ENCODE measurements around the gene APOA4. TPM values are rescaled to one million over a fixed set of nuclear protein-coding genes. Genes with fewer than 3 reads are reported as not detected.
"Not testable (repeated sequence)": the region's sequence is repeated elsewhere in the genome, so short reads cannot be mapped to it uniquely, and the experiment has no call there.

APOA4 gene
- total RNA-seq, 1 donor from 2014 or later, result not detected

DNA sequence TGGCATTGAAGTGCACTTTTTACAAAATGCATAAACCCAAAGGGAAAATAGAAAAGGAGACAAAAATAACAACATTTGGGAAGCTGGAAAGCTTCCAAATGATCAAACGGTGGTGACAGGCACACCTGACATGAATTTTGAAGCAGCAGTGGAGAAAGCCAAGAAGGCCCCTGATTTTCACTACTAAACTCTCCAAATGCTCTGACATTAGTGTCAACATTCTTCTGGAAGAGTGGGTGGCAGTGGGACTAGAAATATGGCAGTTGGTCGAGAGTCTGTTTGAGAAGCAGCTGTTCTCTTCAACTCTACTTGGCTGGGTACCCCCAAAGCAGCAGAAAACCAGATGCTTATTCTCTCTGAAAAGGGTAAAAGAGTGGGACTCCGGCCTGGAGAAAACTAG is 19.1 kb downstream of the APOA4 start:
- TF ChIP-seq, protein P1, sequence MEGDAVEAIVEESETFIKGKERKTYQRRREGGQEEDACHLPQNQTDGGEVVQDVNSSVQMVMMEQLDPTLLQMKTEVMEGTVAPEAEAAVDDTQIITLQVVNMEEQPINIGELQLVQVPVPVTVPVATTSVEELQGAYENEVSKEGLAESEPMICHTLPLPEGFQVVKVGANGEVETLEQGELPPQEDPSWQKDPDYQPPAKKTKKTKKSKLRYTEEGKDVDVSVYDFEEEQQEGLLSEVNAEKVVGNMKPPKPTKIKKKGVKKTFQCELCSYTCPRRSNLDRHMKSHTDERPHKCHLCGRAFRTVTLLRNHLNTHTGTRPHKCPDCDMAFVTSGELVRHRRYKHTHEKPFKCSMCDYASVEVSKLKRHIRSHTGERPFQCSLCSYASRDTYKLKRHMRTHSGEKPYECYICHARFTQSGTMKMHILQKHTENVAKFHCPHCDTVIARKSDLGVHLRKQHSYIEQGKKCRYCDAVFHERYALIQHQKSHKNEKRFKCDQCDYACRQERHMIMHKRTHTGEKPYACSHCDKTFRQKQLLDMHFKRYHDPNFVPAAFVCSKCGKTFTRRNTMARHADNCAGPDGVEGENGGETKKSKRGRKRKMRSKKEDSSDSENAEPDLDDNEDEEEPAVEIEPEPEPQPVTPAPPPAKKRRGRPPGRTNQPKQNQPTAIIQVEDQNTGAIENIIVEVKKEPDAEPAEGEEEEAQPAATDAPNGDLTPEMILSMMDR (IDR thresholded peaks at IDR 0.05), result no peak
- H3K27me3 ChIP-seq, result no peaks in the 10 kb centered on the region
- DNase-seq (no peak), ATAC-seq (no peak)
- H3K27ac ChIP-seq, result no peak overlapping the region
- H3K4me1 ChIP-seq, result no peaks in the 10 kb centered on the region
- H3K4me3 ChIP-seq, result no peak overlapping the region
- H3K9me3 ChIP-seq, result no peaks in the 10 kb centered on the region
- no peaks in the 10 kb centered on the region for H3K36me3 ChIP-seq
- intact Hi-C loops (cut with DNase I), result no loop called here

- DNase-seq; H3K27ac ChIP-seq; H3K4me3 ChIP-seq; H3K4me1 ChIP-seq; ATAC-seq; H3K27me3 ChIP-seq; H3K36me3 ChIP-seq; H3K9me3 ChIP-seq; intact Hi-C loops (cut with DNase I): not testable (repeated sequence)
These were observed 21.4 kb downstream of the APOA4 start for GRCh38 chr11:116801662-116802061.

DNA sequence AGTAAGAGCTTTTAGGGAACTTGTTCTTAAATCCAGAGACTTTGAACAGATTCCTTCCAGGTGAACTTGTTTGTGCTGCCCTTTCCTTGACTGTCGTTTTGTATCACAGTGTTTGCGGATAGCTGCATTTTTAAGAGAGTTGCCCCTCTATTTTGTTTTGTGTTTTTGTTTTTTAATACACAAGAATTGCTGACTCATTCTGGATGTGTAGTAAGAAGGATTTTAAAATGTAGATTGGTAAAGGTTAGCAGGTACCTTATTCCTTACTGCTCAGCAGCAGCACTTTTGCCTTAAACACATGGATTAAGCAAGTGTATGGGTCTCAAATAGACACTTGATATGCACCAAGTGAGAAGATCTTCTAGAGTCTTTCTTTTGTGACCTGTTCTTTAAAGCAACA is 22.5 kb downstream of the APOA4 start:
- DNase-seq (no peak), ATAC-seq (no peak)
- H3K27me3 ChIP-seq, result no peaks in the 10 kb centered on the region
- no peaks in the 10 kb centered on the region for H3K36me3 ChIP-seq
- TF ChIP-seq, protein P1 (IDR thresholded peaks at IDR 0.05), result no peak
- H3K9me3 ChIP-seq, result no peaks in the 10 kb centered on the region
- H3K4me1 ChIP-seq, result no peaks in the 10 kb centered on the region
- H3K27ac ChIP-seq, result no peak overlapping the region
- intact Hi-C loops (cut with DNase I), result no loop called here
- no peak overlapping the region for H3K4me3 ChIP-seq

DNA sequence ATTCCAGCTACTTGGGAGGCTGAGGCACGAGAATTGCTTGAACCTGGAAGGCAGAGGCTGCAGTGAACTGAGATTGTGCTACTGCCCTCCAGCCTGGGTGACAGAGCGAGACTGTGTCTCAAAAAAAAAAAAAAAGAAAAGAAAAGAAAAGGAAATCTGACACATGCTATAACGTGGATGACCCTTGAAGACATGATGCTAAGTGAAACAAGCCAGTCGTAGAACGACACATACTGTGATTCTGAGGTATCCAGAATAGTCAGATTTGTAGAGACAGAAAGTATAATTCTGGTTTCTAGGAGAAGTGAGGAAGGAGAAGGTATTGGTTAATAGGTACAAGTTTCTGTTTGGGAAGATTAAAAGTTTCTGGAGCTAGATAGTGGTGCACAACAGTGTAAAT is 24.7 kb downstream of the APOA4 start:
- H3K9me3 ChIP-seq, result no peaks in the 10 kb centered on the region
- no peak for DNase-seq
- TF ChIP-seq, protein P1 (IDR thresholded peaks at IDR 0.05), result no peak
- no peaks in the 10 kb centered on the region for H3K27me3 ChIP-seq
- H3K4me1 ChIP-seq, result no peaks in the 10 kb centered on the region
- no peak overlapping the region for H3K4me3 ChIP-seq
- ATAC-seq, result no peak
- H3K36me3 ChIP-seq, result no peaks in the 10 kb centered on the region
- H3K27ac ChIP-seq, result no peak overlapping the region
- intact Hi-C loops (cut with DNase I), result no loop called here

GRCh38 chr11:116797816-116798215 is 25.3 kb downstream of the APOA4 start:
- Histone ChIP-seq H3K4me1 (no peaks in the 10 kb centered on the region), H3K9me3 (no peaks in the 10 kb centered on the region), H3K36me3 (no peaks in the 10 kb centered on the region), H3K27me3 (no peaks in the 10 kb centered on the region), H3K27ac (no peak overlapping the region), H3K4me3 (no peak overlapping the region)
- intact Hi-C loops (cut with DNase I), result no loop called here
- no peak for ATAC-seq
- TF ChIP-seq, protein P1 (IDR thresholded peaks at IDR 0.05), result no peak
- DNase-seq, result no peak

GRCh38 chr11:116796548-116796947 is 26.6 kb downstream of the APOA4 start:
- intact Hi-C loops (cut with DNase I), result no loop called here

More at GRCh38 chr11:116796548-116796947, 26.6 kb downstream of the APOA4 start:
- no peak overlapping the region for H3K4me3 ChIP-seq
- H3K9me3 ChIP-seq, result no peaks in the 10 kb centered on the region
- DNase-seq, result no peak
- H3K27ac ChIP-seq, result no peak overlapping the region
- TF ChIP-seq, protein P1 (IDR thresholded peaks at IDR 0.05), result no peak
- no peaks in the 10 kb centered on the region for H3K27me3 ChIP-seq
- no peak for ATAC-seq
- peaks cover 3% of the 10 kb centered on the region for H3K4me1 ChIP-seq
- no peaks in the 10 kb centered on the region for H3K36me3 ChIP-seq

Data from upper lobe of right lung (tissue), 1 donor.